Neural cell (in vitro differentiated cells): ENCODE results near the gene DTD1. TPM values are rescaled to one million over a fixed set of nuclear protein-coding genes. Genes with fewer than 3 reads are reported as not detected.

Experiments
- H2AFZ ChIP-seq: fragments of 200-600, 300-800 bp; sonication (generic), shearing (Covaris generic); 2 replicates; pipeline ENCODE4 v1.6.0; 2014; ENCODE audit warnings: low read depth, mild to moderate bottlenecking, antibody characterized with exemption, low read length, moderate library complexity
- H3F3A ChIP-seq: fragments of 200-600 bp; shearing (Covaris generic); 2 replicates; pipeline ENCODE4 v1.6.1; 2016; ENCODE audit warnings: mild to moderate bottlenecking, moderate library complexity, mixed read lengths, antibody characterized with exemption, low read length; ENCODE audit not compliant: insufficient read depth, poor library complexity, severe bottlenecking
- H3K27ac ChIP-seq: fragments of 200-600, 300-800 bp; sonication (generic), shearing (Covaris generic); 2 replicates; pipeline ENCODE4 v1.5.1; 2014; ENCODE audit warnings: mild to moderate bottlenecking, low read length, moderate library complexity
- H3K27me3 ChIP-seq: fragments of 300-800, 200-600 bp; sonication (generic), shearing (Covaris generic); 2 replicates; pipeline ENCODE4 v1.6.0; 2014; ENCODE audit warnings: mild to moderate bottlenecking, low read depth, low read length, moderate library complexity; ENCODE audit not compliant: insufficient read depth
- H3K36me3 ChIP-seq: fragments of 300-800, 200-600 bp; sonication (generic), shearing (Covaris generic); 2 replicates; pipeline ENCODE4 v1.5.1; 2014; ENCODE audit warnings: mild to moderate bottlenecking, antibody characterized with exemption, low read length, moderate library complexity; ENCODE audit not compliant: insufficient read depth
- H3K4me2 ChIP-seq: fragments of 300-800, 200-600 bp; sonication (generic), shearing (Covaris generic); 2 replicates; pipeline ENCODE4 v1.6.0; 2014; ENCODE audit warnings: mild to moderate bottlenecking, low read length
- H3K4me3 ChIP-seq: fragments of 300-800, 200-600 bp; sonication (generic), shearing (Covaris generic); 2 replicates; pipeline ENCODE4 v1.5.1; 2014; ENCODE audit warnings: mild to moderate bottlenecking, low read length, moderate library complexity
- H3K79me2 ChIP-seq: fragments of 200-600 bp; shearing (Covaris generic); replicated peaks from 2 replicates; pipeline ENCODE4 v1.6.0; 2014; ENCODE audit warnings: mild to moderate bottlenecking, low read length, moderate library complexity; ENCODE audit not compliant: insufficient read depth
- H3K9ac ChIP-seq: fragments of 300-800, 200-600 bp; sonication (generic), shearing (Covaris generic); 2 replicates; pipeline ENCODE4 v1.6.1; 2016; ENCODE audit warnings: mild to moderate bottlenecking, low read length, mixed read lengths
- H3K9me2 ChIP-seq: fragments of 200-600 bp; shearing (Covaris generic); 2 replicates; pipeline ENCODE4 v1.6.1; 2016; ENCODE audit warnings: mild to moderate bottlenecking, low read length, mixed read lengths; ENCODE audit not compliant: insufficient read depth
- H3K9me3 ChIP-seq: fragments of 200-600, 300-800 bp; sonication (generic), shearing (Covaris generic); 2 replicates; pipeline ENCODE4 v1.6.1; 2016; ENCODE audit warnings: mild to moderate bottlenecking, mixed run types, low read length, moderate library complexity, mixed read lengths
- H4K20me1 ChIP-seq: fragments of 200-600 bp; shearing (Covaris generic); 2 replicates; pipeline ENCODE4 v1.6.1; 2016; ENCODE audit warnings: mild to moderate bottlenecking, mixed run types; ENCODE audit not compliant: insufficient read depth
- EP300 ChIP-seq: fragments of 450-650 bp; conservative IDR thresholded peaks from 2 replicates; pipeline ENCODE4 v1.6.1; 2014; ENCODE audit warnings: antibody characterized with exemption, mild to moderate bottlenecking, moderate library complexity; ENCODE audit not compliant: poor library complexity, severe bottlenecking
- EZH2 ChIP-seq: fragments of 200-600, 300-800 bp; shearing (Covaris generic), sonication (generic); IDR thresholded peaks from 2 replicates; pipeline ENCODE4 v1.6.1; 2014; ENCODE audit warnings: antibody characterized with exemption, low read length, borderline replicate concordance, mild to moderate bottlenecking; ENCODE audit not compliant: insufficient read depth, poor library complexity, severe bottlenecking
- MXI1 ChIP-seq: fragments of 450-650 bp; conservative IDR thresholded peaks from 2 replicates; pipeline ENCODE4 v1.6.1; 2014; ENCODE audit warnings: antibody characterized with exemption, mild to moderate bottlenecking; ENCODE audit not compliant: poor library complexity, severe bottlenecking
- POLR2AphosphoS5 ChIP-seq: IDR thresholded peaks from 2 replicates; pipeline ENCODE4 v1.6.1; 2012
- RAD21 ChIP-seq: fragments of 450-650 bp; conservative IDR thresholded peaks from 2 replicates; pipeline ENCODE4 v1.6.1; 2014; ENCODE audit warnings: antibody characterized with exemption, mild to moderate bottlenecking, moderate library complexity
- REST ChIP-seq: IDR thresholded peaks from 2 replicates; pipeline ENCODE4 v1.6.1; 2012; ENCODE audit warnings: borderline replicate concordance
- SMC3 ChIP-seq: fragments of 450-650 bp; conservative IDR thresholded peaks from 2 replicates; pipeline ENCODE4 v1.6.1; 2014; ENCODE audit warnings: antibody characterized with exemption, mild to moderate bottlenecking, moderate library complexity; ENCODE audit not compliant: poor library complexity
- polyA plus RNA-seq: library from polyadenylated mRNA; depleted of rRNA; stranded (reverse); fragments of >200 nt; gene quantifications from 2 replicates; pipeline ENCODE4 v1.2.3, GENCODE V29; 2014
- TF ChIP-seq, protein P1 (sequence below): fragments of 450-650 bp; IDR thresholded peaks from 2 replicates; pipeline ENCODE4 v1.5.1; 2014; ENCODE audit warnings: antibody characterized with exemption, mild to moderate bottlenecking, moderate library complexity; ENCODE audit not compliant: poor library complexity, severe bottlenecking

Gene DTD1
- polyA plus RNA-seq, 1 donor from 2014 or later: 337 TPM

GRCh38 chr20:18747090-18747489 is 159.2 kb downstream of the DTD1 start:
- H4K20me1 ChIP-seq: no peaks in the 10 kb centered on the region
- no peaks in the 10 kb centered on the region for H3K9me2 ChIP-seq
- H3K4me3 ChIP-seq: no peak overlapping the region
- H3K9ac ChIP-seq: no peak overlapping the region
- H3K4me2 ChIP-seq: no peak overlapping the region
- H3K27ac ChIP-seq: no peak overlapping the region
- TF ChIP-seq SMC3 (no peak), EZH2 (no peak)
- TF ChIP-seq, protein P1, sequence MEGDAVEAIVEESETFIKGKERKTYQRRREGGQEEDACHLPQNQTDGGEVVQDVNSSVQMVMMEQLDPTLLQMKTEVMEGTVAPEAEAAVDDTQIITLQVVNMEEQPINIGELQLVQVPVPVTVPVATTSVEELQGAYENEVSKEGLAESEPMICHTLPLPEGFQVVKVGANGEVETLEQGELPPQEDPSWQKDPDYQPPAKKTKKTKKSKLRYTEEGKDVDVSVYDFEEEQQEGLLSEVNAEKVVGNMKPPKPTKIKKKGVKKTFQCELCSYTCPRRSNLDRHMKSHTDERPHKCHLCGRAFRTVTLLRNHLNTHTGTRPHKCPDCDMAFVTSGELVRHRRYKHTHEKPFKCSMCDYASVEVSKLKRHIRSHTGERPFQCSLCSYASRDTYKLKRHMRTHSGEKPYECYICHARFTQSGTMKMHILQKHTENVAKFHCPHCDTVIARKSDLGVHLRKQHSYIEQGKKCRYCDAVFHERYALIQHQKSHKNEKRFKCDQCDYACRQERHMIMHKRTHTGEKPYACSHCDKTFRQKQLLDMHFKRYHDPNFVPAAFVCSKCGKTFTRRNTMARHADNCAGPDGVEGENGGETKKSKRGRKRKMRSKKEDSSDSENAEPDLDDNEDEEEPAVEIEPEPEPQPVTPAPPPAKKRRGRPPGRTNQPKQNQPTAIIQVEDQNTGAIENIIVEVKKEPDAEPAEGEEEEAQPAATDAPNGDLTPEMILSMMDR: no peak
- H3K79me2 ChIP-seq: no peaks in the 10 kb centered on the region
- H3K36me3 ChIP-seq: no peaks in the 10 kb centered on the region
- no peak overlapping the region for H2AFZ ChIP-seq
- H3K9me3 ChIP-seq: no peaks in the 10 kb centered on the region
- no peaks in the 10 kb centered on the region for H3F3A ChIP-seq
- H3K27me3 ChIP-seq: no peaks in the 10 kb centered on the region

- Histone ChIP-seq H3F3A (no peaks in the 10 kb centered on the region), H3K4me2 (no peak overlapping the region), H3K79me2 (no peaks in the 10 kb centered on the region), H3K4me3 (no peak overlapping the region), H3K27me3 (no peaks in the 10 kb centered on the region), H2AFZ (no peak overlapping the region), H3K27ac (no peak overlapping the region), H3K9me3 (no peaks in the 10 kb centered on the region), H3K9me2 (no peaks in the 10 kb centered on the region), H3K36me3 (no peaks in the 10 kb centered on the region), H4K20me1 (no peaks in the 10 kb centered on the region), H3K9ac (no peak overlapping the region)
- TF ChIP-seq REST: no peak
- no peak for TF ChIP-seq EP300
- TF ChIP-seq, protein P1: no peak
Observed at GRCh38 chr20:18748987-18749386, 161.1 kb downstream of the DTD1 start.

DNA sequence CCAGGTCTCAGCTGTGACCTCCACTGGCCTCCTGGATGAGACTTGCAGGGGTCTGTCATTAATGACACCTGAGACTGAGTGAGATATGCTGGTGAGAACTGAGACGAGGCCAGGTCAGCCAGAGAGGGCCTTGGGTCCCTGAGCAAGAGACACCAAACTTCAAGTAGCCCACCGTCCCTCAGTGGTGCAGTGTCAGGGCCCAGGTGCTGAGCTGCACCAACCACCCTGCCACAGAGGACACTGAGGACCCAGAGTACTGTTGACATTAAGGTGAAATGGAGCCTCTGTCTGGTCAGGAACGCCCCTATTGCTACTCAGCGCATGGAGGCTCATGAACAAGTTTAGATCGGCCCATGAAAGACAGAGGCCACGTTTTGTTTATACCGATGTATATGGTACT is 161.7 kb downstream of the DTD1 start:
- no peak overlapping the region for H3K9ac ChIP-seq
- no peaks in the 10 kb centered on the region for H3K9me2 ChIP-seq
- no peaks in the 10 kb centered on the region for H3K9me3 ChIP-seq
- H2AFZ ChIP-seq: no peak overlapping the region
- H3K4me2 ChIP-seq: no peak overlapping the region
- H3K27ac ChIP-seq: no peak overlapping the region
- no peaks in the 10 kb centered on the region for H3F3A ChIP-seq
- H3K36me3 ChIP-seq: no peaks in the 10 kb centered on the region
- no peak overlapping the region for H3K4me3 ChIP-seq
- no peaks in the 10 kb centered on the region for H4K20me1 ChIP-seq
- H3K27me3 ChIP-seq: no peaks in the 10 kb centered on the region
- no peaks in the 10 kb centered on the region for H3K79me2 ChIP-seq
- TF ChIP-seq MXI1: no peak
- no peak for TF ChIP-seq POLR2AphosphoS5
- no peak for TF ChIP-seq SMC3
- TF ChIP-seq REST: no peak
- TF ChIP-seq, protein P1: no peak
- TF ChIP-seq EZH2: no peak
- no peak for TF ChIP-seq RAD21
